ENCODE data around the gene RGCC.
A peak's percentile ranks its signal among the peaks of the same experiment; 100 is the strongest.

The RGCC gene

GRCh38 chr13:41452462-41452861 is 4.9 kb upstream of the RGCC start:
- H3K4me1 ChIP-seq (ENCODE audit: control insufficient read depth, insufficient read depth, low read length) = peaks cover 7% of the 10 kb centered on the region
- H3K27me3 ChIP-seq (ENCODE audit: control insufficient read depth in 1 of 2, insufficient read depth in 2 of 2, low read length in 2 of 2) = peaks cover 5% of the 10 kb centered on the region in 2 donors
- no peak overlapping the region for H3K27ac ChIP-seq (ENCODE audit: low read length)
- H3K9me3 ChIP-seq (ENCODE audit: control insufficient read depth in 2 of 2, low read length in 2 of 2) = no peaks in the 10 kb centered on the region
- H3K9ac ChIP-seq (ENCODE audit: low read length in 2 of 2) = no peak overlapping the region
- H3K4me3 ChIP-seq (ENCODE audit: low read length in 2 of 2) = no peak overlapping the region
- H3K36me3 ChIP-seq (ENCODE audit: control insufficient read depth in 2 of 2, insufficient read depth in 2 of 2, low read length in 2 of 2) = no peaks in the 10 kb centered on the region

- Histone ChIP-seq H3K4me1 (ENCODE audit: control insufficient read depth, insufficient read depth, low read length) (peaks cover 18% of the 10 kb centered on the region), H3K27ac (ENCODE audit: low read length) (no peak overlapping the region), H3K9ac (ENCODE audit: low read length in 2 of 2) (no peak overlapping the region), H3K9me3 (ENCODE audit: control insufficient read depth in 2 of 2, low read length in 2 of 2) (no peaks in the 10 kb centered on the region), H3K27me3 (ENCODE audit: control insufficient read depth in 1 of 2, insufficient read depth in 2 of 2, low read length in 2 of 2) (peaks cover 10 to 17% of the 10 kb centered on the region in 2 donors), H3K4me3 (ENCODE audit: low read length in 2 of 2) (no peak overlapping the region), H3K36me3 (ENCODE audit: control insufficient read depth in 2 of 2, insufficient read depth in 2 of 2, low read length in 2 of 2) (no peaks in the 10 kb centered on the region)
Measured at GRCh38 chr13:41453620-41454019, 3.7 kb upstream of the RGCC start.

GRCh38 chr13:41454170-41454569 is 3.2 kb upstream of the RGCC start:
- Histone ChIP-seq H3K4me3 (ENCODE audit: low read length in 2 of 2) (no peak overlapping the region), H3K36me3 (ENCODE audit: control insufficient read depth in 2 of 2, insufficient read depth in 2 of 2, low read length in 2 of 2) (no peaks in the 10 kb centered on the region), H3K4me1 (ENCODE audit: control insufficient read depth, insufficient read depth, low read length) (peaks cover 21% of the 10 kb centered on the region), H3K27ac (ENCODE audit: low read length) (no peak overlapping the region), H3K9me3 (ENCODE audit: control insufficient read depth in 2 of 2, low read length in 2 of 2) (no peaks in the 10 kb centered on the region), H3K27me3 (ENCODE audit: control insufficient read depth in 1 of 2, insufficient read depth in 2 of 2, low read length in 2 of 2) (peaks cover 15 to 22% of the 10 kb centered on the region in 2 donors), H3K9ac (ENCODE audit: low read length in 2 of 2) (no peak overlapping the region)

GRCh38 chr13:41455725-41456419 is 1.5 kb upstream of the RGCC start:
- H3K9me3 ChIP-seq (ENCODE audit: control insufficient read depth in 2 of 2, low read length in 2 of 2) = no peaks in the 10 kb centered on the region
- no peak overlapping the region for H3K9ac ChIP-seq (ENCODE audit: low read length in 2 of 2)
- H3K4me1 ChIP-seq (ENCODE audit: control insufficient read depth, insufficient read depth, low read length) = peaks cover 21% of the 10 kb centered on the region
- peaks cover 25 to 35% of the 10 kb centered on the region in 2 donors for H3K27me3 ChIP-seq (ENCODE audit: control insufficient read depth in 1 of 2, insufficient read depth in 2 of 2, low read length in 2 of 2)
- no peaks in the 10 kb centered on the region for H3K36me3 ChIP-seq (ENCODE audit: control insufficient read depth in 2 of 2, insufficient read depth in 2 of 2, low read length in 2 of 2)
- no peak overlapping the region for H3K27ac ChIP-seq (ENCODE audit: low read length)
- H3K4me3 ChIP-seq (ENCODE audit: low read length in 2 of 2) = no peak overlapping the region

- Histone ChIP-seq H3K9me3 (ENCODE audit: control insufficient read depth in 2 of 2, low read length in 2 of 2) (no peaks in the 10 kb centered on the region), H3K27me3 (ENCODE audit: control insufficient read depth in 1 of 2, insufficient read depth in 2 of 2, low read length in 2 of 2) (peaks cover 31 to 46% of the 10 kb centered on the region in 2 donors), H3K36me3 (ENCODE audit: control insufficient read depth in 2 of 2, insufficient read depth in 2 of 2, low read length in 2 of 2) (no peaks in the 10 kb centered on the region), H3K4me1 (ENCODE audit: control insufficient read depth, insufficient read depth, low read length) (peaks cover 21% of the 10 kb centered on the region), H3K9ac (ENCODE audit: low read length in 2 of 2) (peak overlapping the region in 1 of 2 donors; percentile 57), H3K4me3 (ENCODE audit: low read length in 2 of 2) (peak overlapping the region; percentile 55 to 76), H3K27ac (ENCODE audit: low read length) (no peak overlapping the region)
Measured at GRCh38 chr13:41457589-41458186, 338 bp downstream of the RGCC start.

GRCh38 chr13:41458187-41458760 is 924 bp downstream of the RGCC start:
- Histone ChIP-seq H3K4me1 (ENCODE audit: control insufficient read depth, insufficient read depth, low read length) (peaks cover 21% of the 10 kb centered on the region), H3K9ac (ENCODE audit: low read length in 2 of 2) (peak overlapping the region in 1 of 2 donors; percentile 57), H3K27me3 (ENCODE audit: control insufficient read depth in 1 of 2, insufficient read depth in 2 of 2, low read length in 2 of 2) (peaks cover 31 to 50% of the 10 kb centered on the region in 2 donors), H3K9me3 (ENCODE audit: control insufficient read depth in 2 of 2, low read length in 2 of 2) (no peaks in the 10 kb centered on the region), H3K4me3 (ENCODE audit: low read length in 2 of 2) (peak overlapping the region; percentile 55 to 76), H3K27ac (ENCODE audit: low read length) (no peak overlapping the region), H3K36me3 (ENCODE audit: control insufficient read depth in 2 of 2, insufficient read depth in 2 of 2, low read length in 2 of 2) (no peaks in the 10 kb centered on the region)

GRCh38 chr13:41458761-41459431 is 1.5 kb downstream of the RGCC start:
- peak overlapping the region; percentile 55 to 76 for H3K4me3 ChIP-seq (ENCODE audit: low read length in 2 of 2)
- H3K9me3 ChIP-seq (ENCODE audit: control insufficient read depth in 2 of 2, low read length in 2 of 2) = no peaks in the 10 kb centered on the region
- peak overlapping the region in 1 of 2 donors; percentile 57 for H3K9ac ChIP-seq (ENCODE audit: low read length in 2 of 2)
- H3K27me3 ChIP-seq (ENCODE audit: control insufficient read depth in 1 of 2, insufficient read depth in 2 of 2, low read length in 2 of 2) = peaks cover 32 to 50% of the 10 kb centered on the region in 2 donors
- H3K4me1 ChIP-seq (ENCODE audit: control insufficient read depth, insufficient read depth, low read length) = peaks cover 21% of the 10 kb centered on the region
- no peaks in the 10 kb centered on the region for H3K36me3 ChIP-seq (ENCODE audit: control insufficient read depth in 2 of 2, insufficient read depth in 2 of 2, low read length in 2 of 2)
- no peak overlapping the region for H3K27ac ChIP-seq (ENCODE audit: low read length)

GRCh38 chr13:41459432-41460073 is 2.2 kb downstream of the RGCC start:
- no peaks in the 10 kb centered on the region for H3K9me3 ChIP-seq (ENCODE audit: control insufficient read depth in 2 of 2, low read length in 2 of 2)
- peaks cover 35 to 50% of the 10 kb centered on the region in 2 donors for H3K27me3 ChIP-seq (ENCODE audit: control insufficient read depth in 1 of 2, insufficient read depth in 2 of 2, low read length in 2 of 2)
- no peak overlapping the region for H3K9ac ChIP-seq (ENCODE audit: low read length in 2 of 2)
- H3K4me1 ChIP-seq (ENCODE audit: control insufficient read depth, insufficient read depth, low read length) = peaks cover 21% of the 10 kb centered on the region
- peak overlapping the region; percentile 55 to 76 for H3K4me3 ChIP-seq (ENCODE audit: low read length in 2 of 2)
- no peaks in the 10 kb centered on the region for H3K36me3 ChIP-seq (ENCODE audit: control insufficient read depth in 2 of 2, insufficient read depth in 2 of 2, low read length in 2 of 2)
- no peak overlapping the region for H3K27ac ChIP-seq (ENCODE audit: low read length)

- H3K4me1 ChIP-seq (ENCODE audit: control insufficient read depth, insufficient read depth, low read length) = peaks cover 21% of the 10 kb centered on the region
Measured at GRCh38 chr13:41460074-41460465, 2.7 kb downstream of the RGCC start.

GRCh38 chr13:41460930-41461329 is 3.6 kb downstream of the RGCC start:
- peaks cover 24% of the 10 kb centered on the region for H3K4me1 ChIP-seq (ENCODE audit: control insufficient read depth, insufficient read depth, low read length)
- H3K27me3 ChIP-seq (ENCODE audit: control insufficient read depth in 1 of 2, insufficient read depth in 2 of 2, low read length in 2 of 2) = peaks cover 33 to 50% of the 10 kb centered on the region in 2 donors
- no peaks in the 10 kb centered on the region for H3K9me3 ChIP-seq (ENCODE audit: control insufficient read depth in 2 of 2, low read length in 2 of 2)
- no peak overlapping the region for H3K9ac ChIP-seq (ENCODE audit: low read length in 2 of 2)
- H3K4me3 ChIP-seq (ENCODE audit: low read length in 2 of 2) = no peak overlapping the region
- H3K36me3 ChIP-seq (ENCODE audit: control insufficient read depth in 2 of 2, insufficient read depth in 2 of 2, low read length in 2 of 2) = no peaks in the 10 kb centered on the region
- no peak overlapping the region for H3K27ac ChIP-seq (ENCODE audit: low read length)

More at GRCh38 chr13:41460074-41460465, 2.7 kb downstream of the RGCC start:
- Histone ChIP-seq H3K27me3 (ENCODE audit: control insufficient read depth in 1 of 2, insufficient read depth in 2 of 2, low read length in 2 of 2) (peaks cover 35 to 50% of the 10 kb centered on the region in 2 donors), H3K36me3 (ENCODE audit: control insufficient read depth in 2 of 2, insufficient read depth in 2 of 2, low read length in 2 of 2) (no peaks in the 10 kb centered on the region), H3K9me3 (ENCODE audit: control insufficient read depth in 2 of 2, low read length in 2 of 2) (no peaks in the 10 kb centered on the region), H3K27ac (ENCODE audit: low read length) (no peak overlapping the region), H3K9ac (ENCODE audit: low read length in 2 of 2) (no peak overlapping the region), H3K4me3 (ENCODE audit: low read length in 2 of 2) (no peak overlapping the region)
